Ovary (tissue), 3 donors: Measurements from ENCODE around the gene KRT222.

Source experiments
- CTCF ChIP-seq, 3 donors: fragments of 450-650 bp in 2 of 3; fragments of 200-600 bp in 1 of 3; IDR thresholded peaks; one replicate each; pipeline versions ENCODE4 v1.5.1 to v1.8.0; 2016 to 2022; ENCODE audit warnings: antibody characterized with exemption in 3 of 3, mild to moderate bottlenecking in 1 of 3
- EP300 ChIP-seq: sonication (generic); formaldehyde crosslinking; IDR thresholded peaks from one replicate; pipeline ENCODE4 v1.6.1; 2017; ENCODE audit warnings: antibody characterized with exemption
- POLR2A ChIP-seq: fragments of 450-650 bp; IDR thresholded peaks from one replicate; pipeline ENCODE4 v1.6.1; 2017; ENCODE audit warnings: antibody characterized with exemption, mild to moderate bottlenecking, moderate library complexity
- donor health status: DM: no; HTN: no; CAD: no.

- no peak for TF ChIP-seq CTCF (IDR thresholded peaks at IDR 0.05)
- no peak for TF ChIP-seq POLR2A
- no peak for TF ChIP-seq EP300
Measured at GRCh38 chr17:40651939-40652338, 13.0 kb downstream of the KRT222 start.
